GM23338 (cell line): ENCODE results near the gene NDFIP1. TPM values are rescaled to one million over a fixed set of nuclear protein-coding genes. Genes with fewer than 3 reads are reported as not detected.
A peak's percentile ranks its signal among the peaks of the same experiment; 100 is the strongest.

Experiments used
- ATAC-seq: fragments of 200-7000 bp; cut with Tn5 transposase; 3 replicates; pipeline ENCODE4 v1.9.1; 2020
- DNase-seq: peaks from one replicate; pipeline ENCODE4 v3.0.0-alpha.2; 2015; ENCODE audit warnings: low spot score
- H2AFZ ChIP-seq: fragments of 200-600 bp; sonication (generic); 2 replicates; pipeline ENCODE4 v1.8.0; 2016; ENCODE audit warnings: antibody characterized with exemption, mild to moderate bottlenecking, moderate library complexity
- H3F3A ChIP-seq: fragments of 200-600 bp; sonication (generic); replicated peaks from 2 replicates; pipeline ENCODE4 v1.8.0; 2017; ENCODE audit warnings: antibody characterized with exemption, mixed run types, low read depth
- H3K27ac ChIP-seq: fragments of 200-600 bp; sonication (generic); 2 replicates; pipeline ENCODE4 v1.6.1; 2016; ENCODE audit warnings: low read depth
- H3K27me3 ChIP-seq: fragments of 200-600 bp; sonication (generic); 2 replicates; pipeline ENCODE4 v1.8.0; 2016; ENCODE audit warnings: mild to moderate bottlenecking, mixed run types, moderate library complexity; ENCODE audit not compliant: insufficient read depth
- H3K36me3 ChIP-seq: fragments of 200-600 bp; sonication (generic); 2 replicates; pipeline ENCODE4 v1.8.0; 2016; ENCODE audit warnings: mild to moderate bottlenecking; ENCODE audit not compliant: insufficient read depth
- H3K4me1 ChIP-seq: fragments of 200-600 bp; sonication (generic); 2 replicates; pipeline ENCODE4 v1.8.0; 2016; ENCODE audit warnings: mild to moderate bottlenecking, moderate library complexity; ENCODE audit not compliant: insufficient read depth
- H3K4me2 ChIP-seq: fragments of 200-600 bp; sonication (generic); 2 replicates; pipeline ENCODE4 v1.7.1; 2017; ENCODE audit warnings: mixed run types
- H3K4me3 ChIP-seq: fragments of 200-600 bp; sonication (generic); 2 replicates; pipeline ENCODE4 v1.6.1; 2016; ENCODE audit warnings: mixed run types
- H3K79me2 ChIP-seq: fragments of 200-600 bp; sonication (generic); replicated peaks from 2 replicates; pipeline ENCODE4 v1.8.0; 2017; ENCODE audit warnings: mild to moderate bottlenecking; ENCODE audit not compliant: insufficient read depth
- H3K9me2 ChIP-seq: fragments of 200-600 bp; sonication (generic); 2 replicates; pipeline ENCODE4 v1.8.0; 2017; ENCODE audit not compliant: insufficient read depth
- H4K20me1 ChIP-seq: fragments of 200-600 bp; sonication (generic); replicated peaks from 2 replicates; pipeline ENCODE4 v1.8.0; 2017; ENCODE audit warnings: mild to moderate bottlenecking; ENCODE audit not compliant: insufficient read depth
- H3K27ac Mint-ChIP-seq: 2 replicates; pipeline ENCODE4 v1.8.0; 2020; ENCODE audit warnings: inconsistent platforms, mild to moderate bottlenecking, moderate library complexity, mixed read lengths
- H3K27me3 Mint-ChIP-seq: 3 replicates; pipeline ENCODE4 v1.8.0; 2022; ENCODE audit warnings: low read depth, mild to moderate bottlenecking, moderate library complexity, mixed read lengths, inconsistent platforms; ENCODE audit not compliant: insufficient read depth, poor library complexity
- H3K36me3 Mint-ChIP-seq: 3 replicates; pipeline ENCODE4 v1.8.0; 2021; ENCODE audit warnings: low read depth, mild to moderate bottlenecking, inconsistent platforms, moderate library complexity, mixed read lengths
- H3K4me1 Mint-ChIP-seq: 3 replicates; pipeline ENCODE4 v1.8.0; 2020; ENCODE audit warnings: mild to moderate bottlenecking, inconsistent platforms, mixed read lengths
- H3K4me3 Mint-ChIP-seq: 3 replicates; pipeline ENCODE4 v1.8.0; 2021; ENCODE audit warnings: moderate library complexity, mild to moderate bottlenecking, inconsistent platforms, mixed read lengths
- H3K9me3 Mint-ChIP-seq: 3 replicates; pipeline ENCODE4 v1.8.0; 2020; ENCODE audit warnings: moderate library complexity, mild to moderate bottlenecking, inconsistent platforms, mixed read lengths
- CREB1 ChIP-seq: fragments of 250-450 bp; sonication (Bioruptor Pico); IDR thresholded peaks from 2 replicates; pipeline ENCODE4 v1.5.0; 2020; ENCODE audit warnings: low read depth, mild to moderate bottlenecking, moderate library complexity
- EZH2 ChIP-seq: fragments of 200-600 bp; sonication (generic); IDR thresholded peaks from one replicate; pipeline ENCODE4 v1.8.0; 2017; ENCODE audit warnings: antibody characterized with exemption, mild to moderate bottlenecking, low read depth; ENCODE audit not compliant: unreplicated experiment
- EZH2phosphoT487 ChIP-seq: fragments of 200-600 bp; sonication (generic); IDR thresholded peaks from one replicate; pipeline ENCODE4 v1.8.1; 2018; ENCODE audit warnings: antibody characterized with exemption; ENCODE audit not compliant: unreplicated experiment
- NANOG ChIP-seq: IDR thresholded peaks from 2 replicates; pipeline ENCODE4 v1.6.1; 2016; ENCODE audit warnings: antibody characterized with exemption, borderline replicate concordance
- ZNF114 ChIP-seq: fragments of 250-450 bp; sonication (Bioruptor Pico); IDR thresholded peaks from 2 replicates; pipeline ENCODE4 v1.5.0; 2020; ENCODE audit warnings: mild to moderate bottlenecking, moderate library complexity
- polyA plus RNA-seq: library from polyadenylated mRNA; unstranded; fragments of >200 nt; fragmentation: Nextera tagmentation; extraction: Ambion mirVana; gene quantifications from 2 replicates; pipeline ENCODE4 v1.2.1, GENCODE V29; 2016
- total RNA-seq: library from RNA; depleted of rRNA; stranded (reverse); fragments of >200 nt; shearing (Covaris generic); gene quantifications from 2 replicates; pipeline ENCODE4 v1.2.3, GENCODE V29; 2014
- TF ChIP-seq, protein P1 (sequence below): fragments of 250-450 bp; sonication (Bioruptor Pico); IDR thresholded peaks from 2 replicates; pipeline ENCODE4 v1.5.0; 2020; ENCODE audit warnings: mild to moderate bottlenecking, moderate library complexity

NDFIP1 gene
- total and polyA plus RNA-seq, 2 experiments from 2014 or later, result 24.3 to 45.0 TPM

DNA sequence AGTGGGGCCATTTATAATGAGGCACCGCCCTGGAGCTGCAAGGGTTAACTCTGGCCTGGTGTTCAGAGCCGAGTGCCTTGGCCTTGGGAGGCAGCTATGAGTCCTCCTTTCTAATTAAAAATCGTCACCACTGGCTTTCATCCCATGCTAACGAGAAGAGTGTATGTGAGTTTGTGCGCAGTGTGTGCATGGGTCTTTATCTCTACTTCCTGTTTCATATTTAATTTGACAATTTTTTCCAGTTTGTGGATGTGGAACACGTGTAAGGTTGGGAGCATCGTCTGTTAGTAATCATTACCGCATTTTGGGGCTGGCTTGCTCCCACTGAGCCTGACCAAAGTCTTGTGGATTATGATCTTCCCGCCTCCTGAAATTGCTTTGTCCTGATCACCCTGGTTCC, 76.4 kb downstream of the NDFIP1 start (continued):
- TF ChIP-seq, protein P1, sequence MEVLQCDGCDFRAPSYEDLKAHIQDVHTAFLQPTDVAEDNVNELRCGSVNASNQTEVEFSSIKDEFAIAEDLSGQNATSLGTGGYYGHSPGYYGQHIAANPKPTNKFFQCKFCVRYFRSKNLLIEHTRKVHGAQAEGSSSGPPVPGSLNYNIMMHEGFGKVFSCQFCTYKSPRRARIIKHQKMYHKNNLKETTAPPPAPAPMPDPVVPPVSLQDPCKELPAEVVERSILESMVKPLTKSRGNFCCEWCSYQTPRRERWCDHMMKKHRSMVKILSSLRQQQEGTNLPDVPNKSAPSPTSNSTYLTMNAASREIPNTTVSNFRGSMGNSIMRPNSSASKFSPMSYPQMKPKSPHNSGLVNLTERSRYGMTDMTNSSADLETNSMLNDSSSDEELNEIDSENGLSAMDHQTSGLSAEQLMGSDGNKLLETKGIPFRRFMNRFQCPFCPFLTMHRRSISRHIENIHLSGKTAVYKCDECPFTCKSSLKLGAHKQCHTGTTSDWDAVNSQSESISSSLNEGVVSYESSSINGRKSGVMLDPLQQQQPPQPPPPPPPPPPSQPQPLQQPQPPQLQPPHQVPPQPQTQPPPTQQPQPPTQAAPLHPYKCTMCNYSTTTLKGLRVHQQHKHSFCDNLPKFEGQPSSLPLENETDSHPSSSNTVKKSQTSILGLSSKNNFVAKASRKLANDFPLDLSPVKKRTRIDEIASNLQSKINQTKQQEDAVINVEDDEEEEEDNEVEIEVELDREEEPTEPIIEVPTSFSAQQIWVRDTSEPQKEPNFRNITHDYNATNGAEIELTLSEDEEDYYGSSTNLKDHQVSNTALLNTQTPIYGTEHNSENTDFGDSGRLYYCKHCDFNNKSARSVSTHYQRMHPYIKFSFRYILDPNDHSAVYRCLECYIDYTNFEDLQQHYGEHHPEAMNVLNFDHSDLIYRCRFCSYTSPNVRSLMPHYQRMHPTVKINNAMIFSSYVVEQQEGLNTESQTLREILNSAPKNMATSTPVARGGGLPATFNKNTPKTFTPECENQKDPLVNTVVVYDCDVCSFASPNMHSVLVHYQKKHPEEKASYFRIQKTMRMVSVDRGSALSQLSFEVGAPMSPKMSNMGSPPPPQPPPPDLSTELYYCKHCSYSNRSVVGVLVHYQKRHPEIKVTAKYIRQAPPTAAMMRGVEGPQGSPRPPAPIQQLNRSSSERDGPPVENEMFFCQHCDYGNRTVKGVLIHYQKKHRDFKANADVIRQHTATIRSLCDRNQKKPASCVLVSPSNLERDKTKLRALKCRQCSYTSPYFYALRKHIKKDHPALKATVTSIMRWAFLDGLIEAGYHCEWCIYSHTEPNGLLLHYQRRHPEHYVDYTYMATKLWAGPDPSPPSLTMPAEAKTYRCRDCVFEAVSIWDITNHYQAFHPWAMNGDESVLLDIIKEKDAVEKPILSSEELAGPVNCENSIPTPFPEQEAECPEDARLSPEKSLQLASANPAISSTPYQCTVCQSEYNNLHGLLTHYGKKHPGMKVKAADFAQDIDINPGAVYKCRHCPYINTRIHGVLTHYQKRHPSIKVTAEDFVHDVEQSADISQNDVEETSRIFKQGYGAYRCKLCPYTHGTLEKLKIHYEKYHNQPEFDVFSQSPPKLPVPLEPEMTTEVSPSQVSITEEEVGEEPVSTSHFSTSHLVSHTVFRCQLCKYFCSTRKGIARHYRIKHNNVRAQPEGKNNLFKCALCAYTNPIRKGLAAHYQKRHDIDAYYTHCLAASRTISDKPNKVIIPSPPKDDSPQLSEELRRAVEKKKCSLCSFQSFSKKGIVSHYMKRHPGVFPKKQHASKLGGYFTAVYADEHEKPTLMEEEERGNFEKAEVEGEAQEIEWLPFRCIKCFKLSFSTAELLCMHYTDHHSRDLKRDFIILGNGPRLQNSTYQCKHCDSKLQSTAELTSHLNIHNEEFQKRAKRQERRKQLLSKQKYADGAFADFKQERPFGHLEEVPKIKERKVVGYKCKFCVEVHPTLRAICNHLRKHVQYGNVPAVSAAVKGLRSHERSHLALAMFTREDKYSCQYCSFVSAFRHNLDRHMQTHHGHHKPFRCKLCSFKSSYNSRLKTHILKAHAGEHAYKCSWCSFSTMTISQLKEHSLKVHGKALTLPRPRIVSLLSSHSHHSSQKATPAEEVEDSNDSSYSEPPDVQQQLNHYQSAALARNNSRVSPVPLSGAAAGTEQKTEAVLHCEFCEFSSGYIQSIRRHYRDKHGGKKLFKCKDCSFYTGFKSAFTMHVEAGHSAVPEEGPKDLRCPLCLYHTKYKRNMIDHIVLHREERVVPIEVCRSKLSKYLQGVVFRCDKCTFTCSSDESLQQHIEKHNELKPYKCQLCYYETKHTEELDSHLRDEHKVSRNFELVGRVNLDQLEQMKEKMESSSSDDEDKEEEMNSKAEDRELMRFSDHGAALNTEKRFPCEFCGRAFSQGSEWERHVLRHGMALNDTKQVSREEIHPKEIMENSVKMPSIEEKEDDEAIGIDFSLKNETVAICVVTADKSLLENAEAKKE (CRISPR knock-in tag), result no peak
- TF ChIP-seq EZH2, result no peak
- TF ChIP-seq NANOG, result no peak
- TF ChIP-seq EZH2phosphoT487, result no peak

DNA sequence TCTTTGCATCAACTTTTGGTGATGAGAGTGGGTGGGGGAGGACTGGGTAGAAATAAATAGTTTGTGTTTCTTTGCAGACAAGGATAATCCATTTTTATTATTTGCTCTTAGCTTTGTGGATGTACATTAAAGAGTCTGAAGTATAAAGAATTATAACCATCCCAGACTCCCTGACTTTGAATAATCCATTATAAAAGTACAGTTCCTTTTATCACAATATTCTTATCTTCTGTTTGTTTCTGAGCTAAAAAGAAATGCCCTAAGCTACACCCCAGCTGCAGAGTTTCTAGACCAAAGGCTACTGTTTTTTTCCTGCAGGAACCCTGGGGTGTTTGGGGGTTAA, 77.9 kb downstream of the NDFIP1 start:
- Histone ChIP-seq H3K79me2 (no peaks in the 10 kb centered on the region), H3K4me2 (no peak overlapping the region; the same call in 1 of the 2 replicates), H3K4me1 (peaks cover 26% of the 10 kb centered on the region), H3K27me3 (no peaks in the 10 kb centered on the region), H4K20me1 (no peaks in the 10 kb centered on the region), H3K9me2 (no peaks in the 10 kb centered on the region), H3K36me3 (no peaks in the 10 kb centered on the region), H2AFZ (peak overlapping the region; percentile 94), H3F3A (no peaks in the 10 kb centered on the region), H3K4me3 (no peak overlapping the region), H3K27ac (no peak overlapping the region)
- TF ChIP-seq CREB1 (CRISPR knock-in tag), result no peak
- no peak for TF ChIP-seq EZH2
- TF ChIP-seq, protein P1 (CRISPR knock-in tag), result no peak
- no peak for TF ChIP-seq ZNF114 (CRISPR knock-in tag)
- no peak for TF ChIP-seq NANOG
- Mint-ChIP-seq H3K4me3 (no peak overlapping the region), H3K27ac (no peak overlapping the region), H3K9me3 (no peaks in the 10 kb centered on the region), H3K4me1 (peaks cover 33% of the 10 kb centered on the region), H3K36me3 (no peaks in the 10 kb centered on the region), H3K27me3 (peaks cover 11% of the 10 kb centered on the region)
- DNase-seq (no peak), ATAC-seq (no peak)
